A549 (cell line): Measurements from ENCODE around the gene VDAC1. TPM values are rescaled to one million over a fixed set of nuclear protein-coding genes. Genes with fewer than 3 reads are reported as not detected.
A peak's percentile ranks its signal among the peaks of the same experiment; 100 is the strongest.

Experiments used
- ATAC-seq, 2 experiments: fragments of 200-7000 bp in 1 of 2; fragments of >200 bp in 1 of 2; cut with Nextera tagmentation in 1 of 2; cut with Tn5 transposase in 1 of 2; 3 replicates each; pipeline versions ENCODE4 v1.8.0 to v1.9.1; 2018 to 2020; ENCODE audit warnings: mild to moderate bottlenecking in 1 of 2, moderate library complexity in 1 of 2
- CTCF ChIA-PET: fragments of 300-600 bp; sonication (Branson Sonifier 250); formaldehyde crosslinking; extraction: SDS; loops from one replicate; lab custom pipeline; 2021; ENCODE audit warnings: antibody characterized with exemption, inconsistent platforms; lab: Yijun Ruan, JAX
- POLR2A ChIA-PET: fragments of 350-600 bp; formaldehyde crosslinking; extraction: SDS; loops from one replicate; lab custom pipeline; 2021; ENCODE audit warnings: antibody characterized with exemption, inconsistent platforms; lab: Yijun Ruan, JAX
- DNase-seq, 2 experiments: peaks; one replicate each; pipeline versions ENCODE4 v3.0.0 to v3.0.0-alpha.2; 2011 to 2016; ENCODE audit warnings: low read depth in 1 of 2, low spot score in 1 of 2
- FAIRE-seq: peaks from 2 replicates; lab custom pipeline; 2011; peaks lifted over from hg19 to GRCh38; lab: Jason Lieb, UNC
- H3K27ac ChIP-seq, 2 experiments: fragments of >200 bp; sonication (Bioruptor Twin); formaldehyde crosslinking; 3 replicates each; pipeline ENCODE4 v1.5.1; 2016 to 2017
- H3K4me1 ChIP-seq: fragments of >200 bp; sonication (Bioruptor Twin); formaldehyde crosslinking; 3 replicates; pipeline ENCODE4 v1.6.1; 2016
- H3K4me2 ChIP-seq: fragments of >200 bp; sonication (Bioruptor Twin); formaldehyde crosslinking; 3 replicates; pipeline ENCODE4 v1.6.1; 2016
- H3K4me3 ChIP-seq: fragments of >200 bp; sonication (Bioruptor Twin); formaldehyde crosslinking; 3 replicates; pipeline ENCODE4 v1.5.1; 2016
- H3K9me3 ChIP-seq: fragments of >200 bp; sonication (Bioruptor Twin); formaldehyde crosslinking; 3 replicates; pipeline ENCODE4 v1.6.1; 2016
- BHLHE40 ChIP-seq: IDR thresholded peaks from 2 replicates; pipeline ENCODE4 v1.6.1; 2012; ENCODE audit warnings: low read depth, low read length, inconsistent platforms
- CBX2 ChIP-seq: fragments of 200-600 bp; sonication (generic); IDR thresholded peaks from 2 replicates; pipeline ENCODE4 v1.6.1; 2016; ENCODE audit warnings: low read depth, mild to moderate bottlenecking, borderline replicate concordance
- CBX8 ChIP-seq: fragments of 200-600 bp; sonication (generic); IDR thresholded peaks from 2 replicates; pipeline ENCODE4 v1.6.1; 2016
- EHMT2 ChIP-seq: fragments of 200-600 bp; sonication (generic); IDR thresholded peaks from 2 replicates; pipeline ENCODE4 v1.6.1; 2016; ENCODE audit warnings: antibody characterized with exemption, low read depth, mild to moderate bottlenecking, moderate library complexity
- EP300 ChIP-seq, 2 experiments: fragments of >200 bp; sonication (Bioruptor Twin); formaldehyde crosslinking; IDR thresholded peaks; 2 replicates in 1 of 2; 3 replicates in 1 of 2; pipeline ENCODE4 v1.6.1; 2016 to 2017
- FOSL2 ChIP-seq, 2 experiments: fragments of 450-650 bp in 1 of 2; fragments of >200 bp in 1 of 2; sonication (Bioruptor Twin) in 1 of 2; formaldehyde crosslinking; IDR thresholded peaks; 2 replicates each; pipeline versions ENCODE4 v1.5.0 to v1.6.1; 2016 to 2020; ENCODE audit warnings: mild to moderate bottlenecking in 1 of 2, moderate library complexity in 1 of 2
- HMGXB4 ChIP-seq: fragments of 250-450 bp; sonication (Bioruptor Pico); IDR thresholded peaks from 2 replicates; pipeline ENCODE4 v1.5.0; 2021; ENCODE audit warnings: mild to moderate bottlenecking, moderate library complexity, borderline replicate concordance
- HOXB13 ChIP-seq: fragments of 250-450 bp; sonication (Bioruptor Pico); IDR thresholded peaks from 2 replicates; pipeline ENCODE4 v1.5.0; 2020; ENCODE audit warnings: low read depth, mild to moderate bottlenecking, moderate library complexity
- JUNB ChIP-seq: fragments of >200 bp; sonication (Bioruptor Twin); formaldehyde crosslinking; IDR thresholded peaks from 2 replicates; pipeline ENCODE4 v1.6.1; 2016
- KDM1A ChIP-seq: fragments of 200-600 bp; sonication (generic); IDR thresholded peaks from 2 replicates; pipeline ENCODE4 v1.6.1; 2016; ENCODE audit warnings: low read depth, mild to moderate bottlenecking
- MAFK ChIP-seq: fragments of 450-650 bp; IDR thresholded peaks from 2 replicates; pipeline ENCODE4 v1.6.1; 2014; ENCODE audit not compliant: partially characterized antibody
- NPAS2 ChIP-seq: fragments of 250-450 bp; sonication (Bioruptor Pico); IDR thresholded peaks from 2 replicates; pipeline ENCODE4 v1.8.0; 2022; ENCODE audit warnings: mild to moderate bottlenecking, moderate library complexity, borderline replicate concordance
- POLR2A ChIP-seq: IDR thresholded peaks from 2 replicates; pipeline ENCODE4 v1.6.1; 2012; ENCODE audit warnings: mild to moderate bottlenecking, low read length
- POLR2AphosphoS2 ChIP-seq: conservative IDR thresholded peaks from 2 replicates; pipeline ENCODE4 v1.6.1; 2012; ENCODE audit warnings: low read length, improper control_type of control experiment, inconsistent platforms
- RARB ChIP-seq: fragments of 250-450 bp; sonication (Bioruptor Pico); IDR thresholded peaks from 2 replicates; pipeline ENCODE4 v1.8.0; 2021; ENCODE audit warnings: mild to moderate bottlenecking, moderate library complexity
- RFX5 ChIP-seq: fragments of 450-650 bp; IDR thresholded peaks from 2 replicates; pipeline ENCODE4 v1.7.1; 2014; ENCODE audit warnings: antibody characterized with exemption, mild to moderate bottlenecking, moderate library complexity
- RNF2 ChIP-seq: fragments of 200-600 bp; sonication (generic); IDR thresholded peaks from 2 replicates; pipeline ENCODE4 v1.6.1; 2016; ENCODE audit warnings: low read depth, mild to moderate bottlenecking, antibody characterized with exemption, moderate library complexity, borderline replicate concordance
- SMC3 ChIP-seq: fragments of >200 bp; sonication (Bioruptor Twin); formaldehyde crosslinking; IDR thresholded peaks from 3 replicates; pipeline ENCODE4 v1.6.1; 2018; ENCODE audit warnings: inconsistent platforms
- TP53 ChIP-seq: fragments of 250-450 bp; sonication (Bioruptor Pico); IDR thresholded peaks from 2 replicates; pipeline ENCODE4 v1.5.0; 2021; ENCODE audit warnings: mild to moderate bottlenecking, moderate library complexity
- USF2 ChIP-seq: fragments of 450-650 bp; IDR thresholded peaks from 2 replicates; pipeline ENCODE4 v1.6.1; 2014; ENCODE audit warnings: antibody characterized with exemption
- WGBS: methylation state at CpG from one replicate; pipeline ENCODE4 v1.1.6; 2017; ENCODE audit errors: missing lambda C conversion rate; 5-methylcytosine and 5-hydroxymethylcytosine counted together
- polyA plus RNA-seq, 4 experiments: library from polyadenylated mRNA; depleted of rRNA in 3 of 4; stranded (reverse); fragments of >200 nt; fragmentation: RNase III in 1 of 4; extraction: RNeasy Plus Mini Kit Qiagen cat#74134 plus additional on column Dnase treatment in 1 of 4; gene quantifications; 2 replicates in 3 of 4; 3 replicates in 1 of 4; pipeline ENCODE4 v1.2.3, GENCODE V29; 2011 to 2017

The VDAC1 gene
- polyA plus RNA-seq, 2 of the 4 experiments (the other 2 are of a cell fraction), result 369 to 442 TPM

- no peak for TF ChIP-seq POLR2AphosphoS2
- no peak for TF ChIP-seq CBX8
- TF ChIP-seq HOXB13 (CRISPR knock-in tag), result no peak
- TF ChIP-seq BHLHE40, result no peak
- no peak for TF ChIP-seq EP300 (IDR thresholded peaks at IDR 0.05)
- TF ChIP-seq RNF2, result no peak
- no peak for TF ChIP-seq USF2
- no peak for TF ChIP-seq RFX5
- TF ChIP-seq KDM1A, result no peak
Observed at GRCh38 chr5:134053314-134053839, 48.6 kb upstream of the VDAC1 start (continued).

- ATAC-seq, result peak in 1 of 2 experiments; percentile 33; a peak in 3 of 6 replicates
- TF ChIP-seq FOSL2 (IDR thresholded peaks at IDR 0.05), result no peak
- 0 out of 2 replicates have a peak, but pooled peaks have one; percentile 4 for TF ChIP-seq FOSL2 (CRISPR knock-in tag; IDR thresholded peaks at IDR 0.05)
- TF ChIP-seq HMGXB4 (CRISPR knock-in tag), result no peak
- TF ChIP-seq, all 56 proteins: peak for 1
- Histone ChIP-seq H3K27ac (0 out of 6 replicates have a peak overlapping the region, but pooled peaks of 1 of the 2 experiments have one; percentile 13), H3K4me2 (no peak overlapping the region), H3K9me3 (no peaks in the 10 kb centered on the region), H3K4me1 (no peaks in the 10 kb centered on the region), H3K4me3 (no peak overlapping the region)
- CTCF ChIA-PET, result interaction anchor here (0.7 to 16.1 kb wide), 6 partner anchors 11 to 1328 kb away, joined by 3 to 546 read pairs (median 6); no protein-coding TSS in a partner anchor
- DNase-seq (no peak), FAIRE-seq (no peak)
- 57% methylated on average over 2 of the region's 2 CpGs for WGBS
- POLR2A ChIA-PET, result no interaction called here
Observed at GRCh38 chr5:134051305-134051704, 46.5 kb upstream of the VDAC1 start.

GRCh38 chr5:134048864-134049263 lies 44.1 kb upstream of the VDAC1 start:
- ATAC-seq, result no peak
- TF ChIP-seq POLR2A, result no peak
- TF ChIP-seq JUNB, result no peak
- TF ChIP-seq, all 56 proteins: peak for 0
- POLR2A ChIA-PET, result no interaction called here
- FAIRE-seq (no peak), DNase-seq (no peak)
- CTCF ChIA-PET, result interaction anchor here (1.0 to 16.1 kb wide), 3 partner anchors 8 to 93 kb away, joined by 6 to 546 read pairs (median 108); no protein-coding TSS in a partner anchor
- H3K4me1 ChIP-seq, result no peaks in the 10 kb centered on the region
- no peak overlapping the region for H3K4me2 ChIP-seq
- no peak overlapping the region for H3K4me3 ChIP-seq
- H3K9me3 ChIP-seq, result no peaks in the 10 kb centered on the region
- H3K27ac ChIP-seq, result no peak overlapping the region

- no peak overlapping the region for H3K4me2 ChIP-seq
- FAIRE-seq (no peak), ATAC-seq (no peak), DNase-seq (no peak)
- H3K4me3 ChIP-seq, result no peak overlapping the region
- no peak overlapping the region for H3K27ac ChIP-seq
- ChIA-PET POLR2A (no interaction called here), CTCF (interaction anchor here (9.8 to 16.1 kb wide), 2 partner anchors 7 to 94 kb away, joined by 108 to 546 read pairs; no protein-coding TSS in a partner anchor)
- H3K4me1 ChIP-seq, result no peaks in the 10 kb centered on the region
- WGBS, result 86% methylated on average over 8 of the region's 8 CpGs
- TF ChIP-seq SMC3, result no peak
- TF ChIP-seq RARB (CRISPR knock-in tag), result no peak
- no peak for TF ChIP-seq NPAS2 (CRISPR knock-in tag)
- TF ChIP-seq TP53 (CRISPR knock-in tag), result no peak
- TF ChIP-seq CBX2, result no peak
- no peak for TF ChIP-seq MAFK
- no peak for TF ChIP-seq EHMT2
- H3K9me3 ChIP-seq, result no peaks in the 10 kb centered on the region
Observed at GRCh38 chr5:134047687-134048056, 42.9 kb upstream of the VDAC1 start.
